Epithelial cell of proximal tubule (primary cell): ENCODE data around the gene ANKS1A. TPM values are rescaled to one million over a fixed set of nuclear protein-coding genes. Genes with fewer than 3 reads are reported as not detected.

Source experiments
- DNase-seq: peaks from one replicate; pipeline ENCODE4 v3.0.0-alpha.2; 2011; ENCODE audit warnings: low read depth
- H3K4me3 ChIP-seq: 2 replicates; pipeline ENCODE4 v1.5.1; 2011; ENCODE audit warnings: low read depth, mild to moderate bottlenecking, low read length
- CTCF ChIP-seq: conservative IDR thresholded peaks from 2 replicates; pipeline ENCODE4 v1.5.1; 2012; ENCODE audit warnings: low read depth, mild to moderate bottlenecking, low read length
- total RNA-seq: library from RNA; depleted of rRNA; stranded (reverse); fragments of >200 nt; gene quantifications from 2 replicates; pipeline ENCODE4 v1.2.3, GENCODE V29; 2015

Gene ANKS1A
- total RNA-seq, 1 donor from 2014 or later = 17.4 TPM

DNA sequence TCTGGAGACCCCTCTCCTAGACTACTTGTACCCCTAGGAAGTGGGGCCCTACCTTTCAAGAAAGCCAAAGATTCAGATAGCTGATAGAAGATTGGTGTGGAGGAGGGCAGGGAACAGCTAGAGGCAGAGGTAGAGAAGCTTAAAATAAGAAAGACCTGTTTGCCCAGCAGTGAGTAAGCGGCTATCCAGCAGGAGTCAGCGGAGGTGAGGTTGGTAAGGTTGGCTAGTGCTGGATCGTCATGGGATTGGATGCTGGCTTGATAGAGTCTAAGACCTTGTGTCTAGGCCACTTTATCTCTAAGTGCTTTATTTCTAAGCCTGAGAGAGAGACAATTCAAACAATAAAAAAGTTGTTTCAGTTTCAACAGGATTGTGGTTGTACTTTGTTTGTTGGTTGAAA, 19.1 kb downstream of the ANKS1A start:
- TF ChIP-seq CTCF = no peak
- no peak for DNase-seq
- no peak overlapping the region for H3K4me3 ChIP-seq

GRCh38 chr6:34909320-34909883, 20.3 kb downstream of the ANKS1A start:
- TF ChIP-seq CTCF = no peak
- H3K4me3 ChIP-seq = no peak overlapping the region
- DNase-seq = no peak

DNA sequence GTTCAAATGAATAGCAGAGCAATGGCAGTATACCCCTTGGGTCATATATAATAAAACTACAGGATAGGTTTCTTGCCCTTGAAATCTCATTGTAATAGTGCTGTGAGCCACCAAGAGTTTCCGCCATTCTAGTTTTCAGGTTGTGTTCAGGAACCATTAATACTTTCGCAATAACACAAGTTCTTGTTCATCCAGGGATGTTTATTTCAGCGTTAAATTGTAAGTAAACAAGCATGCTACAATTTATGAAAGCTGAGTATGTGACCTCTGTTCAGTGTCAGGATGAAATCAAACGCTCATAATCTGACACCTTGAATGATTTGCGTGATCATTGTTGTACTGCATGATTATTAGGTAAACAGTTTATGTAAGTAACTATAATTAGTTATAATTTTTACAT, 22.8 kb downstream of the ANKS1A start:
- no peak for TF ChIP-seq CTCF

DNA sequence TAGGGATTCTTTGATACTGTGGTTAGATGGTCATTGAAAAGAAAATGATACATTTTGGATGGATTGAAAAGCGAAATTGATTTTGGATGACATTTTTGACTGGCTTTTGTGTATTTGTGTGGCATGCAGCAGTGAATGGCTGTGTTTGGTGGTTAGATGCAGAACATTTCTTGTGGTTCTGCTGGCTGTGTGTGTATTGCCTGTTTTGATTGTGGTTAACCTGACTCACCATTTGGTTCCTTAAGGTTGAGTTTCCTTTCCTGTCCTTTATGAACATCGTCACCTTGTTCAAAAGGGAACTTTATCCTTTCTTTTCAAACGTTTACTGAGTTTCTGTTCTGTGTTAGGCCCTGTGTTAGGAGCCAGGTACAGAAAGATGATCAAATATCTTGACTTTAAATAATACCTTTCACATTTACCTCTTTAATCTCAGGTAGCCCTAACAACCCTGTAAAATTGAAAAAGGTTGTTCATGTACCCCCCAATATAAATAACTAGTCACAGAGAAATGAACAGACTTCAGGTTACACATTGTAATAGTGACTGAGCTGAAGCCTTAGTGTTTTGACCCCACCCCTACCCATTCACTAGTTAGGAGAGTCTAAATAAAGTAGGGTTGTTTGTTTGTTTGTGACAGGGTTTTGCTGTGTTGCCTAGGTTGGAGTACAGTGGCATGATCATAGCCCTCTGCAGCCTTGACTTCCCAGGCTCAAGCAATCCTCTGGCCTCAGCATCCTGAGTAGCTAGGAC, 23.8 kb downstream of the ANKS1A start:
- no peak for TF ChIP-seq CTCF
- H3K4me3 ChIP-seq = no peak overlapping the region
- peak; percentile 63 for DNase-seq

More for the DNA sequence above, 22.8 kb downstream of the ANKS1A start:
- no peak for DNase-seq
- H3K4me3 ChIP-seq = no peak overlapping the region

DNA sequence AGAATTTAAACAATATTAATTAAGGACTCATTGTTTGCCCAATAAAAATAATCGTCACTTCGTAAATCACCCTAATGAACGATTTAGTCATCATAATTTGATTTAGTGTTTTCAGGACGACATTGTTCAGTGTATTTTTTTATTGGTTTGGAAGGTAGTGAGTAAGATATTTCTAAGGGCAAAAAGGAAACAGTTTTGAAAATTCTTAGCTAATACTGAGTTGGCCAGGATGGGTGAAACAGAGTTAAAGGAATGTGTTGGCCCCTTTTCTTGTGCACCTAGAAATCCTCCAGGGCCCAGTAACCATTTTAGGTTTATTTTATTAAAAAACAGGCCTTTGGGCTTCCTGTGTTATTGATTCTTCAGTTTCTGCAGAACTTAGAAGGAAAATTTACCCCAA, 25.3 kb downstream of the ANKS1A start:
- no peak for DNase-seq
- no peak for TF ChIP-seq CTCF

GRCh38 chr6:34916348-34916967, 27.4 kb downstream of the ANKS1A start:
- no peak for DNase-seq
- TF ChIP-seq CTCF = no peak
- no peak overlapping the region for H3K4me3 ChIP-seq

More for the DNA sequence above, 25.3 kb downstream of the ANKS1A start:
- H3K4me3 ChIP-seq = no peak overlapping the region
